ENCODE results near the gene WIPF2.

GRCh38 chr17:40244255-40244654 is 25.2 kb downstream of the WIPF2 start:
- TF ChIP-seq CTCF (conservative IDR thresholded peaks at IDR 0.05) (no peak), ZFX (IDR thresholded peaks at IDR 0.05) (no peak)

All from C4-2B (cell line).